ENCODE results near the gene NUP153. TPM values are rescaled to one million over a fixed set of nuclear protein-coding genes. Genes with fewer than 3 reads are reported as not detected.

The NUP153 gene
- total RNA-seq, 1 donor from 2014 or later, result 13.2 TPM

DNA sequence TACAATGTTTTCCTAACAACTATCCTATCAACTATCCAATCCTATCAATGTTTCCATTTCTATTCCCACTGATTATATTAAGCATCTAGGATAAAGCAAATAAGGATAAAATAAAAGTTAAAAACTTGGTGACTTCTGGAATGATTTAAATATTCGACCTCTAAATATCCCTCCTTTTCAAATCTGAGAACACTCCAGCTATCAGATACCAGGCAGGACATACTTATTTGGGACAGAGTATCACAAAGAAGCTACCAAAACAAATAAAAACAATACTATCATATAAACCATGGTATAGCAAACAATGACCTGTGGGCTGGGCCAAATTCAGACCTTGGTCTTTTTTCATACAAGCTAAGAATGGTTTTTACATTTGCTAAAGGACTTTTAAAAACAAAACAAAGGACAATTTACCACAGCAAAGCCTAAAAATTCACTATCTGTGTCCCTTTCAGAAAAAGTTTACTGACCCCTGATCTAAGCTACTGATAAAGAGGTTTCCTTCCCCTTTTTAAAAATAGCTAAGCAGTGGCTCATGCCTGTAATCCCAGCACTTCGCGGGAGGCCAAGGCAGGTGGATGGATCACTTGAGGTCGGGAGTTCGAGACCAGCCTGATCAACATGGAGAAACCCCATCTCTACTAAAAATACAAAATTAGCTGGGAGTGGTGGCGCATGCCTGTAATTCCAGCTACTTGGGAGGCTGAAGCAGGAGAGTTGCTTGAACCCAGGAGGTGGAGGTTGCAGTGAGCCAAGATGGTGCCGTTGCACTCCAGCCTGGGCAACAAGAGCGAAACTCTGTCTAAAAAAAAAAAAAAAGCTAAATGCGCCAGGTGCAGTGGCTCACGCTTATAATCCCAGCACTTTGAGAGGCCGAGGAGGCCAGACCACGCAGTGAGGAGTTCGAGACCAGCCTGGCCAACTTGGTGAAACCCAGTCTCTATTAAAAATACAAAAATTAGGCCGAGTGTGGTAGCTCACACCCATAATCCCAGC is 6.0 kb downstream of the NUP153 start:
- TF ChIP-seq, protein P1, sequence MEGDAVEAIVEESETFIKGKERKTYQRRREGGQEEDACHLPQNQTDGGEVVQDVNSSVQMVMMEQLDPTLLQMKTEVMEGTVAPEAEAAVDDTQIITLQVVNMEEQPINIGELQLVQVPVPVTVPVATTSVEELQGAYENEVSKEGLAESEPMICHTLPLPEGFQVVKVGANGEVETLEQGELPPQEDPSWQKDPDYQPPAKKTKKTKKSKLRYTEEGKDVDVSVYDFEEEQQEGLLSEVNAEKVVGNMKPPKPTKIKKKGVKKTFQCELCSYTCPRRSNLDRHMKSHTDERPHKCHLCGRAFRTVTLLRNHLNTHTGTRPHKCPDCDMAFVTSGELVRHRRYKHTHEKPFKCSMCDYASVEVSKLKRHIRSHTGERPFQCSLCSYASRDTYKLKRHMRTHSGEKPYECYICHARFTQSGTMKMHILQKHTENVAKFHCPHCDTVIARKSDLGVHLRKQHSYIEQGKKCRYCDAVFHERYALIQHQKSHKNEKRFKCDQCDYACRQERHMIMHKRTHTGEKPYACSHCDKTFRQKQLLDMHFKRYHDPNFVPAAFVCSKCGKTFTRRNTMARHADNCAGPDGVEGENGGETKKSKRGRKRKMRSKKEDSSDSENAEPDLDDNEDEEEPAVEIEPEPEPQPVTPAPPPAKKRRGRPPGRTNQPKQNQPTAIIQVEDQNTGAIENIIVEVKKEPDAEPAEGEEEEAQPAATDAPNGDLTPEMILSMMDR (IDR thresholded peaks at IDR 0.05; ENCODE audit: insufficient read depth, low read length, severe bottlenecking), result no peak
- Histone ChIP-seq H3K27me3 (ENCODE audit: control insufficient read depth, insufficient read depth, low read length) (no peaks in the 10 kb centered on the region), H3K36me3 (ENCODE audit: control insufficient read depth, insufficient read depth, low read length) (no peaks in the 10 kb centered on the region), H3K4me3 (ENCODE audit: low read depth, low read length) (no peak overlapping the region)
- DNase-seq (ENCODE audit: low read depth) (no peak), FAIRE-seq (no peak)

DNA sequence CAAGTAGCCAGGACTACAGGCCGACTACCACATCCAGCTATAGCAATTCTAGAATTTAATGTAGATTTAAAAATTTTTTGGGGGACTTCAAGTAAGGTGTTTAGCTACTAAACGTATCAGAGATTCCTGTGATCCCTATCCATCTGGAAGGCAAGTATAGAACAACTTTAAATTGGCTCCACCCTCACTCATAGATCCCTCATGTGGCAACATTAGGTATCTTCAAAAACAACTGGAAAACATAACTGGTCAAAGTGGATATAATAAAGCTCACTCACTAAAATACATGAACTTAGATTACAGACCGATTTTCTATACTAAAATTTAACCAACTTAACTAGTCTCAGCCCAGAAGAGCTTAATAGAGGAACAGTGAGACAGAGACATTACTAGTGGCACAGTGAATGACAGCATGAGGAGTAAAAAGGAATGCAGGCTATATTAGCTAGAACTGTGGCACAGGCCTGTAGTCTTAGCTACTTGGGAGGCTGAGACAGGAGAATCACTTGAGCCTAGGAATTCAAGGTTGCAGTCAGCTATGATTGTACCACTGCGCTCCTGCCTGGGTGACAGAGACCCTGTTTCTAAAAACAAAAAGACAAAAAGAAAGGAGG is 14.7 kb downstream of the NUP153 start:
- FAIRE-seq, result no peak
- Histone ChIP-seq H3K4me3 (ENCODE audit: low read depth, low read length) (no peak overlapping the region), H3K27me3 (ENCODE audit: control insufficient read depth, insufficient read depth, low read length) (no peaks in the 10 kb centered on the region), H3K36me3 (ENCODE audit: control insufficient read depth, insufficient read depth, low read length) (no peaks in the 10 kb centered on the region)
- TF ChIP-seq, protein P1 (IDR thresholded peaks at IDR 0.05; ENCODE audit: insufficient read depth, low read length, severe bottlenecking), result no peak
- no peak for DNase-seq (ENCODE audit: low read depth)

DNA sequence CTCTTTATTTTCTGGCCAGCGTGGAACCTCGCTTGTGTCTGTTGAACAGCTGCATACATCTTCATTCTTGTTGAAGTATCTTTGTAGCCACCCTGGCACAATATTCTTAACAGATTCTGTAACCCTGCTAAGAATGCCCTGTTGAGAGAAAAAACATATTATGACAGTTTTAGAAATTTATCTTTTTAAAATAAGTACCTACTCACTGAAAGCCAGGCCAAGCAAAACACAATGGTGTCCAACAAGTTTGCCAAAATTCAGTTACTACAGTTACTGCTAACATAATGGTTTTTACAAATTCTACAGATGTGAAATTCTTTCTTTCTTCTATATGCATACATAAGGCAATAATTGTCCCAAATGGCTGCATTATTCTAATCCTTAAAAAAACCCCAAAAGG is 18.2 kb downstream of the NUP153 start:
- TF ChIP-seq, protein P1 (IDR thresholded peaks at IDR 0.05; ENCODE audit: insufficient read depth, low read length, severe bottlenecking), result no peak
- no peak for FAIRE-seq
- H3K4me3 ChIP-seq (ENCODE audit: low read depth, low read length), result no peak overlapping the region
- no peaks in the 10 kb centered on the region for H3K27me3 ChIP-seq (ENCODE audit: control insufficient read depth, insufficient read depth, low read length)
- no peak for DNase-seq (ENCODE audit: low read depth)
- peaks cover 4% of the 10 kb centered on the region for H3K36me3 ChIP-seq (ENCODE audit: control insufficient read depth, insufficient read depth, low read length)

DNA sequence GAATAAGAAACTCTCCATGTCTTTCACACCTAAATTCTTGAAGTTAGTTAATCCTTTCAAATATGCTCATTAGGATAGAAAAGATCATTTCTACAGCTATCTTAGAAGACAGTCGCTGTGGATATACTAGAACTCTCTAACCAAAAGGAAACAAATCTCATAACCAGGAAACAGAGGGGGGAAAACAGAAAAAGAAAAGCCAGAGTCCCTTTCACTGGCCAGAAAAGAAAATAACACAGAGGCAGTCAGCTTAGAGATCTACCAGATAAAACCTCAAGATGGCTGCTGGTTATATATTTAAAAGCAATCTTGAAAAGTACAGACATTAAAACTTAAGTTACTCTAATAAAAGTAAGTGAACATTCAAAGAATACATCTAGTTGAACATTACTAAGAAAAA is 19.6 kb downstream of the NUP153 start:
- no peaks in the 10 kb centered on the region for H3K27me3 ChIP-seq (ENCODE audit: control insufficient read depth, insufficient read depth, low read length)
- TF ChIP-seq, protein P1 (IDR thresholded peaks at IDR 0.05; ENCODE audit: insufficient read depth, low read length, severe bottlenecking), result no peak
- DNase-seq (ENCODE audit: low read depth) (no peak), FAIRE-seq (no peak)
- peaks cover 4% of the 10 kb centered on the region for H3K36me3 ChIP-seq (ENCODE audit: control insufficient read depth, insufficient read depth, low read length)
- no peak overlapping the region for H3K4me3 ChIP-seq (ENCODE audit: low read depth, low read length)

DNA sequence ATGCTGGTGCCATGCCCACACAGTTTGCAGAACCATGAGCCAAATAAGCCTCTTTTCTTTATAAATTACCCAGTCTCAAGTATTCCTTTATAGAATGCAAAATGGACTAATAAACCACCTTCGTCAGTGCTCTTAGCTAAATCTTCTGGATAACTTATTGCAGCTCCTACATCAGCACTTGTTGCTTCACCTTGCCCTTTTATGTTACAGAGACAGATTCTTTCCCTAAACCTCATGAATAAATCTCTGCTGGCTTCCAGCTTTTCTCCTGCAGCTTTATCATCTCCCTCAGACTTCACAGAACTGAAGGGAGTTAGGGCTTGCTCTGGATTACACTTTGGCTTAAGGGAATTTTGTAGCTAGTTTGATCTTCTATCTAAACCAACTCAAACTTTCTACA is 22.6 kb downstream of the NUP153 start:
- DNase-seq (ENCODE audit: low read depth) (no peak), FAIRE-seq (no peak)
- Histone ChIP-seq H3K4me3 (ENCODE audit: low read depth, low read length) (no peak overlapping the region), H3K36me3 (ENCODE audit: control insufficient read depth, insufficient read depth, low read length) (peaks cover 4% of the 10 kb centered on the region), H3K27me3 (ENCODE audit: control insufficient read depth, insufficient read depth, low read length) (no peaks in the 10 kb centered on the region)
- TF ChIP-seq, protein P1 (IDR thresholded peaks at IDR 0.05; ENCODE audit: insufficient read depth, low read length, severe bottlenecking), result no peak

All from bronchial epithelial cell (primary cell).